WTC11 (cell line): ENCODE results near the gene FGFR2. TPM values are rescaled to one million over a fixed set of nuclear protein-coding genes. Genes with fewer than 3 reads are reported as not detected.

Experiments
- ATAC-seq: fragments of 200-7000 bp; cut with Tn5 transposase; 2 replicates; pipeline ENCODE4 v1.10.0; 2021; ENCODE audit warnings: mild to moderate bottlenecking, moderate library complexity
- CTCF ChIA-PET: fragments of 300-600 bp; sonication (Branson Sonifier 250); formaldehyde crosslinking; loops from one replicate; lab custom pipeline; 2021; ENCODE audit warnings: antibody characterized with exemption; lab: Charles Lee
- POLR2A ChIA-PET: fragments of 350-600 bp; sonication (Branson Sonifier 250); formaldehyde crosslinking; loops from one replicate; lab custom pipeline; 2021; ENCODE audit warnings: antibody characterized with exemption; lab: Charles Lee
- DNase-seq: peaks from one replicate; pipeline ENCODE4 v3.0.0; 2021; ENCODE audit warnings: low spot score
- H3K27ac Mint-ChIP-seq: 2 replicates; pipeline ENCODE4 v1.8.0; 2021; ENCODE audit warnings: mixed read lengths
- H3K27me3 Mint-ChIP-seq: 2 replicates; pipeline ENCODE4 v1.8.0; 2021; ENCODE audit warnings: low read depth, mild to moderate bottlenecking, moderate library complexity, mixed read lengths
- H3K36me3 Mint-ChIP-seq: 2 replicates; pipeline ENCODE4 v1.8.0; 2021; ENCODE audit warnings: mixed read lengths
- H3K4me1 Mint-ChIP-seq: 2 replicates; pipeline ENCODE4 v1.8.0; 2022; ENCODE audit warnings: mixed read lengths
- H3K4me3 Mint-ChIP-seq: 2 replicates; pipeline ENCODE4 v1.8.0; 2021; ENCODE audit warnings: mild to moderate bottlenecking, moderate library complexity, mixed read lengths
- H3K9me3 Mint-ChIP-seq: 2 replicates; pipeline ENCODE4 v1.8.0; 2021; ENCODE audit warnings: mixed read lengths
- AFF4 ChIP-seq: sonication (generic); formaldehyde crosslinking; IDR thresholded peaks from 2 replicates; pipeline ENCODE4 v1.8.1; 2023; ENCODE audit warnings: mild to moderate bottlenecking, missing genetic modification reagents, borderline replicate concordance
- ATF3 ChIP-seq: sonication (generic); formaldehyde crosslinking; conservative IDR thresholded peaks from 2 replicates; pipeline ENCODE4 v1.8.1; 2022; ENCODE audit warnings: mild to moderate bottlenecking, missing genetic modification reagents
- ATF6 ChIP-seq: sonication (generic); formaldehyde crosslinking; IDR thresholded peaks from 2 replicates; pipeline ENCODE4 v1.8.1; 2023; ENCODE audit warnings: mild to moderate bottlenecking, missing genetic modification reagents
- EMX1 ChIP-seq: fragments of 250-450 bp; sonication (Bioruptor Pico); IDR thresholded peaks from 2 replicates; pipeline ENCODE4 v1.8.0; 2021; ENCODE audit warnings: mild to moderate bottlenecking
- FOXK1 ChIP-seq: sonication (generic); formaldehyde crosslinking; IDR thresholded peaks from 2 replicates; pipeline ENCODE4 v1.8.0; 2022; ENCODE audit warnings: mild to moderate bottlenecking, moderate library complexity, missing genetic modification reagents
- FOXP1 ChIP-seq: sonication (generic); formaldehyde crosslinking; IDR thresholded peaks from 2 replicates; pipeline ENCODE4 v1.8.0; 2022; ENCODE audit warnings: missing genetic modification reagents, mild to moderate bottlenecking, moderate library complexity, borderline replicate concordance
- FOXP4 ChIP-seq: sonication (generic); formaldehyde crosslinking; IDR thresholded peaks from 2 replicates; pipeline ENCODE4 v1.8.0; 2022; ENCODE audit warnings: mild to moderate bottlenecking, missing genetic modification reagents
- HMGXB4 ChIP-seq: sonication (generic); formaldehyde crosslinking; IDR thresholded peaks from 2 replicates; pipeline ENCODE4 v1.8.1; 2023; ENCODE audit warnings: mild to moderate bottlenecking, moderate library complexity, missing genetic modification reagents
- MLX ChIP-seq: sonication (generic); formaldehyde crosslinking; IDR thresholded peaks from 2 replicates; pipeline ENCODE4 v1.8.1; 2023; ENCODE audit warnings: mild to moderate bottlenecking, missing genetic modification reagents, moderate library complexity
- NR1H2 ChIP-seq: sonication (generic); formaldehyde crosslinking; IDR thresholded peaks from 2 replicates; pipeline ENCODE4 v1.9.0; 2021; ENCODE audit warnings: mild to moderate bottlenecking, moderate library complexity, missing genetic modification reagents
- NR3C1 ChIP-seq: sonication (generic); formaldehyde crosslinking; conservative IDR thresholded peaks from 2 replicates; pipeline ENCODE4 v1.8.1; 2023; ENCODE audit warnings: low read depth, mild to moderate bottlenecking, missing genetic modification reagents
- RORB ChIP-seq: fragments of 250-450 bp; sonication (Bioruptor Pico); IDR thresholded peaks from 2 replicates; pipeline ENCODE4 v1.9.0; 2021; ENCODE audit warnings: mild to moderate bottlenecking
- SMAD4 ChIP-seq: sonication (generic); formaldehyde crosslinking; IDR thresholded peaks from 2 replicates; pipeline ENCODE4 v1.8.0; 2022; ENCODE audit warnings: mild to moderate bottlenecking, missing genetic modification reagents
- USF1 ChIP-seq: sonication (generic); formaldehyde crosslinking; IDR thresholded peaks from 2 replicates; pipeline ENCODE4 v1.8.0; 2022; ENCODE audit warnings: mild to moderate bottlenecking, missing genetic modification reagents
- ZNF512 ChIP-seq: sonication (generic); formaldehyde crosslinking; IDR thresholded peaks from 2 replicates; pipeline ENCODE4 v1.8.1; 2022; ENCODE audit warnings: missing genetic modification reagents, borderline replicate concordance
- total RNA-seq: library from RNA; stranded (reverse); gene quantifications from 3 replicates; pipeline ENCODE4 v1.2.3, GENCODE V29; 2021

The FGFR2 gene
- total RNA-seq, 1 experiment from 2014 or later = 95.0 TPM

GRCh38 chr10:121511460-121511859 lies 86.8 kb downstream of the FGFR2 start:
- ATAC-seq (no peak), DNase-seq (no peak)
- Mint-ChIP-seq H3K36me3 (peaks cover 69% of the 10 kb centered on the region), H3K4me1 (peaks cover 52% of the 10 kb centered on the region), H3K27me3 (no peaks in the 10 kb centered on the region), H3K9me3 (no peaks in the 10 kb centered on the region), H3K27ac (peak overlapping the region; percentile 29), H3K4me3 (no peak overlapping the region)
- ChIA-PET CTCF (interaction anchor here (1.6 kb wide), 1 partner anchor 151 kb away, joined by 4 read pairs; no protein-coding TSS in a partner anchor), POLR2A (interaction anchor here (0.9 kb wide), 1 partner anchor 85 kb away, joined by 5 read pairs; no protein-coding TSS in a partner anchor)
- TF ChIP-seq NR1H2 (CRISPR knock-in tag) (no peak), HMGXB4 (CRISPR knock-in tag) (no peak), FOXK1 (CRISPR knock-in tag) (no peak), SMAD4 (CRISPR knock-in tag) (no peak), FOXP4 (CRISPR knock-in tag) (no peak), FOXP1 (CRISPR knock-in tag) (no peak), USF1 (no peak), ATF6 (CRISPR knock-in tag) (no peak), AFF4 (CRISPR knock-in tag) (no peak), RORB (CRISPR knock-in tag) (no peak), EMX1 (no peak), ZNF512 (no peak), MLX (no peak), ATF3 (CRISPR knock-in tag) (no peak), NR3C1 (no peak)
- TF ChIP-seq, all 79 proteins: peak for 0
